Aortic smooth muscle cell (primary cell): ENCODE measurements around the gene MFN2. TPM values are rescaled to one million over a fixed set of nuclear protein-coding genes. Genes with fewer than 3 reads are reported as not detected.

Source experiments
- total RNA-seq: library from RNA; depleted of rRNA; stranded (reverse); fragments of >200 nt; gene quantifications from 2 replicates; pipeline ENCODE4 v1.2.3, GENCODE V29; 2014

MFN2 gene
- 53.6 and 57.3 TPM in 2 replicates for total RNA-seq

DNA sequence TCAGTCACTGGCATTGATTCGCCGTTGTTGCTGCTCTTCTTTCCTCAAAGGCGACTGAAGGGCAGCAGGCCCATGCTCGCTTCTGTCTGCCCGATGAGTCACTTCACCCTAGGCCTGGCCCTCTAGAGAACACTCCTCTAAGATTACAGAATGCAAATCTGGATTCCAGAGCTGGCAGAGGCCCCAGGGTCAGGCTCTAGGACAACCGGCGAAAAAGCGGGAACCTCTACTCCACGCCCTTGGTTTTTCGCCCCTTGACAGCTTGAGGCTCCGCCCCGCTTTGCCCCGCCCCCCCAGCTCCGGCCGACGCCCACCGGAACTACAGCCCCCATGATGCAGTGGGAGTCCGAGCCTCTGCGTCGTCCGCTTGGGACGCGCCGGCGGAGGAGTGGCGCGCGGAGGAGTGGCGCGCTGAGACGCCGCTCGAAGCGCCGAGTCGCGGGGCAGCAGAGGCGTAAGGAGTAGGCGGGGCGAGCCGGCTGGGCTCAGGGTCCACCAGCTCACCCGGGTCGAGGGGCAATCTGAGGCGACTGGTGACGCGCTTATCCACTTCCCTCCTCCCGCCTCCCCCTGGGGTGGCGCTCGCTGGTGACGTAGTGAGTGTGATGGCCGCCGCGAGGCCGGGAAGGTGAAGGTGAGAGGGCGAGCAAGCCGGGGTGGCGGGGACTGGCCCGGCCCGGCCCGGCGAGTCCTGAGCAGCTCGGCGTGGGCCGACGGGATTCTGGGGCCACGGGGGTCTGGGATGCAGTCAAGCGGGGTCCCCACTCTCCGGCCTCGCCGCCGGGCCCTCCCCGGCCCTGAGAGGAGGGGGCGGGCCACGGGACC lies at the start of gene MFN2:
TSS of gene MFN2 (plus strand) at position 594 of the 825 bp plus-strand sequence. CDS start 8,725 bp downstream, outside the sequence.

DNA sequence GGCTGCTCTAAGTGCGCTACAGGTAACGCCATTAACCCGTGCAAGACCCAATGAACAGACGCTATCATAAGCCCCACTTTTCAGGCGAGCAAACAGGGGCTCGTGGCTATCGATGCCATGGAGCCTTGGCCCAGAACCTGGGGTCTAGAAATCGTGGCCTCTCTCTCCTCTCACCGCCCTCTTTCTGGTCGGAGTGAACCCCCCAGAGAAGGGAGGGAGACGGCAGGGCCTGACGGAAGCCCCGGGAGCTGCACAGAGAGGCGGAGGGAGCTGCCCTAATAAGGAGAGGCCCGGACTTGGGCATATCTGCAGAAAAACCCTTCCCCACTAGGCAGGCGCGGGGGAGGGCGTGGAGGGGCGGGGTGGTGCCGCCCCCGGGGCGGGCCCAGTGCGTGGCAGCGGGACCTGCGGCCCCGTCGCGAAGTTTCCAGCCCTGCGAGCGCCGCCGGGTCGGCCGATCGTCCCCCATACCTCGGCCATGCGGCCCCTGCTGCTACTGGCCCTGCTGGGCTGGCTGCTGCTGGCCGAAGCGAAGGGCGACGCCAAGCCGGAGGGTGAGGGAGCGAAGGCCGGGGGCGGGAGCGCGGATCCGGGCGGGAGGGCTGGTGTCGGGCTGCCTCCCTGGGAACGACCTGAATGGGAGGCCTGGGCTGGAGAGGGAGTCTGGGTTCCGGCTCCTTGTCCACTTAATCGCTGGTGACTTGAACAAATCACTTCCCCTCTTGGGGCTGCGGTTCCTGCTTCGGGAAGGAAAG lies 45.8 kb upstream of the MFN2 start, which contains the start of gene PLOD1:
TSS of gene PLOD1 (plus strand) at position 416 of the 755 bp plus-strand sequence. CDS start at position 479, 63 bp downstream.

Other genes with a start within 250 kb of the MFN2 start
- gene AGTRAP, start 244.3 kb upstream of the MFN2 start, total RNA-seq = 28.0 and 33.4 TPM in 2 replicates
- gene C1orf167, start 218.3 kb upstream of the MFN2 start, total RNA-seq = 0.92 and 0.99 TPM in 2 replicates
- gene MTHFR, start 174.5 kb upstream of the MFN2 start, total RNA-seq = 37.0 and 49.1 TPM in 2 replicates
- gene CLCN6, start 174.3 kb upstream of the MFN2 start, total RNA-seq = 9.6 and 13.7 TPM in 2 replicates
- gene NPPA, start 132.7 kb upstream of the MFN2 start, total RNA-seq = not detected in 2 replicates
- 0.12 TPM in 1 of 2 replicates, not detected in the other for gene NPPB, start 121.5 kb upstream of the MFN2 start, total RNA-seq
- 38.7 and 49.8 TPM in 2 replicates for gene KIAA2013, start 54.0 kb upstream of the MFN2 start, total RNA-seq
- 334 and 353 TPM in 2 replicates for gene PLOD1, start 45.7 kb upstream of the MFN2 start, total RNA-seq
- gene MIIP, start 39.1 kb downstream of the MFN2 start, total RNA-seq = 13.6 and 13.7 TPM in 2 replicates
- gene TNFRSF8, start 82.9 kb downstream of the MFN2 start, total RNA-seq = not detected in 2 replicates
- 3.0 and 6.7 TPM in 2 replicates for gene TNFRSF1B, start 186.5 kb downstream of the MFN2 start, total RNA-seq
- gene VPS13D, start 249.6 kb downstream of the MFN2 start, total RNA-seq = 28.1 and 31.0 TPM in 2 replicates